ENCODE results near the gene BRSK2.

Gene BRSK2

GRCh38 chr11:1482581-1483444, 93.1 kb downstream of the BRSK2 start:
- no peak for DNase-seq (ENCODE audit: low read depth)

DNA sequence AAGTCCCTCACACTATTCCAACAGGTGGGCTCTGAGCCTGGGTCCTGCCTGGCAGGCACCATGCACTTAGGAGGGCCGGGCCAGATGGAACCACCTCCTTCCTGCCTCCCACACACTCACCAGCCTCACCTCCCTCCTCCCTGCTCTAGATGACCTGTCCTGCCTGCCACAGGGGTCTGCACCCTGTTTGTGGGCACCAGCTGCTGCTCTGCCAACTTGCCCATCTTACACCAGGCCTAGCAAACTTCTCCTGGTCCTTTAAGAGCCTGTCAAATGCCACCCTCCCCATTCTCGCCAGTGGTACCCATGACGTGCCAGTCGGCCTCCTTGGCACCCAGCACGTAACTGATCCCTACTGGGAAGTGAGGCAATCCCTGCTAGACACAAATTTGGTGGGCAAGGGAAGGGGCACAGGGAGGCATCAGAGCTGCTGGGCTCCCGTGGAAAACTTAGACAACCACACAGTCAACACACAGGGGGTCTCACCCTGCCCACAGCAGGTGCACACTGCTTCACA, 93.8 kb downstream of the BRSK2 start:
- no peak for DNase-seq (ENCODE audit: low read depth)

DNA sequence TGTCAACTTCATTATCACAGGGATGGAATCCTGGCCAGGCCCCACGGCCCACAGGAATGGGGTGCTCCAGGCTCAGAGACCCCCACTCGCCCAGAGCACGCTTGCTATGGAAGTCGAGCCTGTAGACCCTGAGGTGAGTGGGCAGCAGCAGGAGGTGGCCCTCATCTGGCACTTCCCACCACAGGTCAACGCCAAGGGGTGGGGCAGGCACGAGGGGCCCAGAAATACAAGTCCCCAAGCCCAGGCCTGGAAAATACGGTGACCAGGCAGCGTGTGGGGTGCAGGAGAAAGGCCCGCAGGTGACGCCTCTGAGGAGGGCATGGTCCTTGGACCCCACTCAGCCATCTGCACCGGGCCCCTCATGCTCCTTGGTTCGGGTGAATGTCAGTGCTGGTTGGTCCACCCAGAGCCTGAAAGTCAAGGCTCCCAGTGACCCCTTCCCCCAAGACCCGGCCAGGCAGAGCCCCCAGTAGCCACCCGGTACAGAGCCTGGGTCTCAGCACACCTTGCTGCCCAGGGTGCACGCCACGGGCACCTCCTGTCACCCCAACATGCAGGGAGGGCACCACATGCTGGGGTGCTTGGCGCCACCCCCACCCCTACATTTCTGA, 94.4 kb downstream of the BRSK2 start:
- DNase-seq (ENCODE audit: low read depth) = no peak

DNA sequence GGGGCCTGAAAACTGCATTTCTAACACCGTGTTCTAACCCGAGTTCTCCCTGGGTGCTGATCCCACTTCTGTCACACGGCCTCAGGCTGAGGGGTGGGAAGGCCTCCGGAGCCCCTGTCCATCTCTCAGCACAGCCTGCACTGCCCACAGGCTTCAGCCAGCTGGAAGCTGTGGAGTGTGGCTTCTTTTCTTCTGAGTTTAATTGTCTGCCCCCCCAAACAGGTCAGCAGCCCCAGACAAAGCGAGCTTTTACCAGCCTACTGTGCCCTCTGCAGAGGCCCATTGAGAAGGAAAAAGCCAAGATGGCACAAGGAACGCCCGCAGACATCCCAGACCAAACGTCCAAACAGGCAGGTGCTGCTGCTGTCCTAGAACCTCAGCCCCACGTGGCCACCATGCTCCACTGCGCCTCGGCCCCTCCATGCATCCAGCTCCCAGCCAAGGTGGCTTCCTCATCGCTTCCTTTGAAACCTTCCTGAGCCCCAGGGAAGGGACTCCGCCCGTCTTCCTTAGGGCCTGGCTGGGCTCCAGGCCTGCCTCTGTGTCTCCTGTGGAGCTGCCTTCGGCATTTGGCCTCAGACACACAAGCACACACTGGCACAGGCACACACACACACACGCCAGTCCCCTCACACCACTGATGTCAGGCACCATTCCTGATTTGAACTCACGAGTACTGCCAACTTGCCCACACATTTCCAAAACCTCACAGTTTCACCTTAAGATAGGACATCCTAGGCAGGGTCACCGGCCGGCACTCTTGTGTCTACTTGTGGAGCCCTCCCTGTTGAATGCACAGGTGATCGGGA, 95.2 kb downstream of the BRSK2 start:
- no peak for DNase-seq (ENCODE audit: low read depth)

- DNase-seq (ENCODE audit: low read depth) = no peak
Observed at GRCh38 chr11:1485504-1485885, 95.8 kb downstream of the BRSK2 start.

DNA sequence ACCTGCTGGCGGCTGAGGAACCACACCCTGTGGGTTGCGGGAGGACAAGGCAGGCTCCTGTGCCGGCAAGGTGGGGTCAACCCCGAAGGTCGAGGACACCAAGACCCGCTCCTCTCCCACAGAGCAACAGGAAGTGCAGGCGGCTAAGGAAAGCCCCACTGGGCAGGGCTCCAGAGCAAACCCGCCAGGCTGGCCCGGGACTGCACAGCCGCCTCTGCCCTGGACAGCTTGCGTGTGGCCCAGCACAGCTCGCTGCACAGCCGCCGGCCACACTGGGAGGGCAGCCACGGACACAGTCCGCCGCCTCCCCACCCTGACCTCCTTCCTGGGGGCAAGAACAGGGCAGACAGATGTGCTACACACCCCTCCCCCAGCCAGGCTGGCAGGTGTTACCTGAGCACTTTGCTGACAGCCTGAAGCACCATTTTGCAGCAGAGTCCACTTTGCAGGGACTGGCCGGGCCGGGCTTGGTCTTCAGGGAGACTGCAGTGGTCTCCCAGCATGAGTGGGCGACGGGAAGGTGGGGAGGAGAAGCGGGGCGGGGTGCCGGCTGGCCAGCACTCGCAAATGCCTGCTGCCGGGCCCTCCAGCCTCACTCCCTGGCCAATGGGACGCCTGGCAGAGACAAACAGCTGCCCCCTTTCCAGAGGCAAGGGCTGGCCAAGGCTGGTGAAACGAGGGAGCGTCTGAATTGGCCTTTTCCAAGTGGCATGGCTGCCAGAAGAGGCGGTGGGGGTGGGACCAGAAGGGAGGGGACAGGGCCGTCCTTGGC, 96.5 kb downstream of the BRSK2 start, which contains the start of gene MOB2:
Gene MOB2 (minus strand): TSS at position 726 of the 772 bp plus-strand sequence. CDS start 223 bp downstream, at position 503.
- no peak for DNase-seq (ENCODE audit: low read depth)

GRCh38 chr11:1487091-1487850, 97.5 kb downstream of the BRSK2 start:
- DNase-seq (ENCODE audit: low read depth) = no peak

DNA sequence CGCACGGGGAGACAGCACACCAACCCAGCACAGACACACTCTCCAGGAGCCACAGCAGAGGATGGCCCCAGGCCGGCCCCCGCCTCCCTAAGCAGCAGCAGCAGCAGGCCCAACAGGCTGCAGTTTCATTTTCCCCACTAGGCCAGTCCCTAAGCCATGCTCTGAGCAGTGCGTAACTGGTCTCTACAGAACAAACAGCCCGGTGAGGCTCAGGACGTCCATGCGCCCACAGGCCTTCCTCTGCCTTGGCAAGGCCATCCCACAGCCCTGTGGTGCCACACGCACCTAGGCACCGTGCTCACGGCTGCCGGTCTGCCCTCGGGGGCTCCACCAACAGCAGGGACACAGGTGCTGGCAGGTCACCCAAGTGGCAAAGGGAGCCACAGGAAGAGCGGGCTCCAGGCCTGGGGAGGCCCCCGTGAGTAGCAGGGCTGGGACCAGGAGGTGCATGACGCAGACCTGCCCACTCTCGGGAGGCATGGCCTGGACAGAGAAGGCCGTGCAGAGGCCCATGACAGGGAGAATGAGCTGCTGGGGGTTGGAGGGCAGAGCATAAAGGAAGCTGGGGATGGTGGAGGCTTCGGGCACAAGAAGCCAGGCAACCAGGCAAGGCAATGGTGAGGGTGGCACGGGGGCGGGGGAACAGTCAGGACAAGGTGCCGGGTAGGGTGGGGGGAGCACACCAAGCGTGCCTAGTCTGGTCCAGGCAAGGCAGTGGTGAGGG, 98.3 kb downstream of the BRSK2 start:
- peak; percentile 2 for DNase-seq (ENCODE audit: low read depth)

- no peak for DNase-seq (ENCODE audit: low read depth)
Observed at GRCh38 chr11:1488575-1489180, 98.9 kb downstream of the BRSK2 start.

DNA sequence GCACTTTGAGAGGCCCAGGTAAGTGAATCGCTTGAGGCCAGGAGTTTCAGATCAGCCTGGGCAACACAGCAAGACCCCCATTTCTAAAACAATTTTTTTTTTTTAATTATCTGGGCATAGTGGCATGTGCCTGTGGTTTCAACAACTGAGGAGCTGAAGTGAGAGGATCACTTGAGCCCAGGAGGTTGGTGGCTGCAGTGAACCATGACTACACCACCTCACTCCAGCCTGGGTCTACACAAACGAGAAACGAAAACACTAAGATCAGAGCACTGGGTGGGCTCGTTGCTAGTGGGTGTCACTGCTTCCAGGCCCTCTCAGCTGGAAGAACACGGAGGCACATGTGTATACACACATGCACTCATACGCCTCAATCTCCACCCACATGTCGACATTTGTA, 100.9 kb downstream of the BRSK2 start:
- no peak for DNase-seq (ENCODE audit: low read depth)

- DNase-seq (ENCODE audit: low read depth) = no peak
Observed at GRCh38 chr11:1491379-1491778, 101.6 kb downstream of the BRSK2 start.

DNA sequence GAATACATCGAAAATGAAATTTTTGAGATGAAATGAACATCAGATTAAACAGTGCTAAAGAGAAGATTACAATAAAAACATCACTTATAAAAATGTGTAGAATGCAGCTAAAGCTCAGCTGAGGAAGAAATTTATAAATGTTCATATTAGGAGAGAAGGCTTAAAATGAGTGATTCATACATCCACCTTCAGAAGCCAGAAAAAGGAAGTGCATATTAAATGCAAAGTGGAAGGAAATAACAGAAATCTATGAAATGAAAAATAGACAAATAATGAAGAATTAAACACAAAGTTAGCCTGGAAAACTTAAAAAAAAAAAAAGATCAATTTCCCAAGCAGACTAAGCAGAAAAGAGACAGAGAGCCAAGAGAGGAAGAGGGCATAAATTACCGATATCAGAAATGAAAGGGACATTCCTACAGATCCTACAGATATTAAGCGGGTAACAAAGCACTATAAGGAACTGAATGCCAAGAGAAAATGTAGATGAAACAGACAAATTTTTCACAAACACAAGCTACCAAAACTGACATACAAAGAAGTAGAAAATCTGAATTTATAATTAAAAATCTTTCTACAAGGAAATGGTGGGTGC, 104.0 kb downstream of the BRSK2 start:
- DNase-seq (ENCODE audit: low read depth) = no peak

- no peak for DNase-seq (ENCODE audit: low read depth)
Observed at GRCh38 chr11:1494650-1495049, 104.9 kb downstream of the BRSK2 start.

DNA sequence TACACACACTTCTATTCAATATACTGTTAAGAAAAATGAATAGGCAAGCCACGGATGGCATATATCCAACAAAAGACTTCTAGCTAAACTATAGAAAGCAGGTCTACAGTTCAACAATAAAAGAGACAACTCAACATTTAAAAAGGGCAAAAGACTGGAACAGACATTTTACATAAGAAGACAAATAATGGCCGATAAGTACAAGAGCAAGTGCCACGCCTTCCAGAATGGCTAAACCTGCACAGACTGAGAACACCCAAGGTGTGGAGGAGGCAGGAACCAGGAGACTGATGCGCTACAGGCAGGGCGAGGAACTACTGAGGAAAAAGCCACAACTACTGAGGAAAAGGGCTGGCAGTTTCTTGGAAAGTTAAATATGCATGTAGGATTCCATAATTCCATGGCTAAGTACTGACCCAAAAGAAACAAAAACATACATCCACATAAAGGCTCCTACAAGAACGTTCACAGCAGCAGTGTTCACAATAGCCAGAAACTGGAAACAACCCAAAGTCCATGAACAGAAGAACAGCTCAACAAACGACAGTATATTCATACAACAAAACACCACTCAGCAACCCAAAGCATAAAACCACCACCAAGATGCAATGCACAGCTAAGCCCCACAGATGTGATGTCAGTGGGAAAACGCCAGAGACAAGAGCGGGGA, 106.5 kb downstream of the BRSK2 start:
- no peak for DNase-seq (ENCODE audit: low read depth)

- DNase-seq (ENCODE audit: low read depth) = no peak
Observed at GRCh38 chr11:1496761-1497095, 107.0 kb downstream of the BRSK2 start.

- DNase-seq (ENCODE audit: low read depth) = no peak
Observed at GRCh38 chr11:1497600-1497999, 107.9 kb downstream of the BRSK2 start.

GRCh38 chr11:1498262-1498661, 108.5 kb downstream of the BRSK2 start:
- no peak for DNase-seq (ENCODE audit: low read depth)

DNA sequence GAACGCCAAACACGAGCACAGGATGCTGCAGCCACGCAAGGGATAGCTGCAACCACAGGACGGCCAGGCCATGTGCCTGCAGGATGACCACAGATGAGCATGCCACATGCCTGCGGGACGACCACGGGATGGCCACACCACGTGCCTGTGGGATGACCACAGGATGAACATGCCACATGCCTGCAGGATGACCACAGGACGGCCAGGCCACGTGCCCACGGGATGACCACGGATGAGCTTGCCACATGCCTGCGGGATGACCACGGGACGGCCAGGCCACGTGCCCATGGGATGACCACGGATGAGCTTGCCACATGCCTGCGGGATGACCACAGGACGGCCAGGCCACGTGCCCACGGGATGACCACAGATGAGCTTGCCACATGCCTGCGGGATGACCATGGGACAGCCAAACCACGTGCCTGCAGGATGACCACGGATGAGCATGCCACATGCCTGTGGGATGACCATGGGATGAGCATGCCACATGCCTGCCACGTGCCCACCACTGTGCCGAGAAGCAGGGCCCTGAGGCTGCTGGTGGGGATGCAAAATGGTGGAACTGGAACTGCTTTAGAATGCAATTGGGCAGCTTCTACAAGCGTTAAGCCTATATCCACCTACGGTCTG, 109.6 kb downstream of the BRSK2 start:
- no peak for DNase-seq (ENCODE audit: low read depth)

- DNase-seq (ENCODE audit: low read depth) = no peak
Observed at GRCh38 chr11:1499899-1500298, 110.2 kb downstream of the BRSK2 start.

Measured in stromal cell of bone marrow (primary cell).